HEK293T (cell line): ENCODE data around the gene GZMM.

Source experiments
- CTCF ChIA-PET: fragments of 350-600 bp; formaldehyde crosslinking; extraction: SDS; loops from one replicate; lab custom pipeline; 2021; ENCODE audit warnings: antibody characterized with exemption, inconsistent platforms; lab: Yijun Ruan, JAX
- POLR2A ChIA-PET: fragments of 350-600 bp; formaldehyde crosslinking; extraction: SDS; loops from one replicate; lab custom pipeline; 2020; ENCODE audit warnings: antibody characterized with exemption, inconsistent platforms; lab: Yijun Ruan, JAX
- DNase-seq: peaks from one replicate; pipeline ENCODE4 v3.0.0; 2012; ENCODE audit warnings: mixed read lengths; ENCODE audit errors: extremely low spot score
- ARNT ChIP-seq: fragments of 450-650 bp; IDR thresholded peaks from 2 replicates; pipeline ENCODE4 v1.6.1; 2017; ENCODE audit warnings: mild to moderate bottlenecking
- BHLHE40 ChIP-seq: fragments of 450-650 bp; IDR thresholded peaks from 2 replicates; pipeline ENCODE4 v1.6.1; 2016; ENCODE audit warnings: mild to moderate bottlenecking, moderate library complexity, borderline replicate concordance
- CTBP1 ChIP-seq: fragments of 450-650 bp; IDR thresholded peaks from 2 replicates; pipeline ENCODE4 v1.6.1; 2016; ENCODE audit warnings: borderline replicate concordance
- ELF4 ChIP-seq: fragments of 450-650 bp; IDR thresholded peaks from 2 replicates; pipeline ENCODE4 v1.6.1; 2017; ENCODE audit warnings: antibody characterized with exemption
- FOXA1 ChIP-seq: fragments of 450-650 bp; IDR thresholded peaks from 2 replicates; pipeline ENCODE4 v1.6.1; 2016; ENCODE audit warnings: mild to moderate bottlenecking
- FOXK2 ChIP-seq: fragments of 450-650 bp; IDR thresholded peaks from 2 replicates; pipeline ENCODE4 v1.6.1; 2016; ENCODE audit warnings: mild to moderate bottlenecking
- FOXM1 ChIP-seq: fragments of 450-650 bp; IDR thresholded peaks from 2 replicates; pipeline ENCODE4 v1.6.1; 2017; ENCODE audit warnings: mild to moderate bottlenecking, borderline replicate concordance
- HDGF ChIP-seq: fragments of 450-650 bp; IDR thresholded peaks from 2 replicates; pipeline ENCODE4 v1.6.1; 2017; ENCODE audit warnings: antibody characterized with exemption, borderline replicate concordance
- L3MBTL2 ChIP-seq: fragments of 450-650 bp; conservative IDR thresholded peaks from 2 replicates; pipeline ENCODE4 v1.6.1; 2016; ENCODE audit warnings: mild to moderate bottlenecking
- LEF1 ChIP-seq: fragments of 450-650 bp; IDR thresholded peaks from 2 replicates; pipeline ENCODE4 v1.6.1; 2017; ENCODE audit warnings: mild to moderate bottlenecking, borderline replicate concordance
- NFRKB ChIP-seq: fragments of 450-650 bp; IDR thresholded peaks from 2 replicates; pipeline ENCODE4 v1.6.1; 2016; ENCODE audit warnings: mild to moderate bottlenecking, moderate library complexity
- SP1 ChIP-seq: fragments of 450-650 bp; IDR thresholded peaks from 2 replicates; pipeline ENCODE4 v1.6.1; 2017
- SUZ12 ChIP-seq: fragments of 450-650 bp; IDR thresholded peaks from 2 replicates; pipeline ENCODE4 v1.6.1; 2016; ENCODE audit warnings: mild to moderate bottlenecking
- TARDBP ChIP-seq: fragments of 450-650 bp; IDR thresholded peaks from 2 replicates; pipeline ENCODE4 v1.6.1; 2016
- ZNF384 ChIP-seq: fragments of 450-650 bp; IDR thresholded peaks from 2 replicates; pipeline ENCODE4 v1.6.1; 2016
- TF ChIP-seq, protein P1 (sequence below): fragments of 450-650 bp; IDR thresholded peaks from 2 replicates; pipeline ENCODE4 v1.6.1; 2016

Gene GZMM

DNA sequence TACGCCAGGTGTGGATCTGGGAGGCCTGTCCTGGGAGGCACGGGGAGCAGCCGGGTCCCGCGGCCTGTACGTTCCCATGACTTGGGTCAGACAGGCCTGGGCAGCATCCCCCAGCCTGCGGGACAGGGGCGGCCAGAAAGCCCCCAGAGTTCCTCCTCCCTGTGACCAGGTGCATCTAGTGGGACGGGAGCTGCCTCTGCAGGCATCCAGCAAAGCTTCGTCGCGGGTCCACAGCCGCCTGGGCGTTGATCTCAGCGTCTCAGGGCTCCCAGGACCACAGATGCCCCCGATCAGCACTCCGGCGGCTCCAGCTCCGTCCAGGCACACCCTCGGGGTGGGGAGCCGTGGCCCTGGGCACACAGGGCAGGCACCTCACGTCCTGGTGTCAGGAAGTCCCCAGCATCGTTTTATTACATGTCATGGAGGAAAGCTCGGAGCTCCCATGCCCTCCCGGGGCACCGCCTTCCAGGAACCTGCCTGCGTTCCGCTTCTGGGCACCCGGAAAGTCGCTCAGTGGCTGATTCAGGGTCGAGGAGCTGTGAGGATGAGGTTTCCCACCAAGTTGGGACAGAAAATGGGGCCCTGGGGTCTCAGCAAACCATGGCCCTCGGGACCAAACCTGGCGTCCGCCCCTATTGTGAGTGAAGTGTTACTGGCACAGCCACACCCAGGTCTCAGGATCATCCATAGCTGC, 1.5 kb upstream of the GZMM start:
- ChIA-PET CTCF (interaction anchor here (1.3 kb wide), 1 partner anchor 10 kb away, joined by 5 read pairs; no protein-coding TSS in a partner anchor), POLR2A (interaction anchor here (1.3 kb wide), 1 partner anchor 10 kb away, joined by 5 read pairs; no protein-coding TSS in a partner anchor)
- no peak for TF ChIP-seq NFRKB
- TF ChIP-seq ZNF384, result no peak
- TF ChIP-seq ARNT, result no peak
- TF ChIP-seq ELF4, result no peak
- TF ChIP-seq L3MBTL2, result no peak
- TF ChIP-seq FOXA1, result no peak

DNA sequence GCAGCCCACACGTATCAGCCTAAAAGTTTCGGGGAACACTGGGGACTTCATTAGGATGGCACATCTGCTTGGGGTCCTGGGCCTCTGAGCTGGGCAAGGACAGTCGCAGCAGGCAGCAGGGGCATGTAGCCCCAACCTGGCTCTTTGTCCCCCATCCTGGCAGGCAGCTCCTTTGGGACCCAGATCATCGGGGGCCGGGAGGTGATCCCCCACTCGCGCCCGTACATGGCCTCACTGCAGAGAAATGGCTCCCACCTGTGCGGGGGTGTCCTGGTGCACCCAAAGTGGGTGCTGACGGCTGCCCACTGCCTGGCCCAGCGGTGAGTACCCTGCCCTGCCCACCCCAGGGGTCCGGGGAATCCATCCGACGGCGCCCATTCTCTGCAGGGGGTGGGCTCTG, 3.3 kb downstream of the GZMM start:
- no peak for TF ChIP-seq CTBP1
- TF ChIP-seq LEF1, result no peak
- TF ChIP-seq L3MBTL2, result no peak
- TF ChIP-seq, protein P1, sequence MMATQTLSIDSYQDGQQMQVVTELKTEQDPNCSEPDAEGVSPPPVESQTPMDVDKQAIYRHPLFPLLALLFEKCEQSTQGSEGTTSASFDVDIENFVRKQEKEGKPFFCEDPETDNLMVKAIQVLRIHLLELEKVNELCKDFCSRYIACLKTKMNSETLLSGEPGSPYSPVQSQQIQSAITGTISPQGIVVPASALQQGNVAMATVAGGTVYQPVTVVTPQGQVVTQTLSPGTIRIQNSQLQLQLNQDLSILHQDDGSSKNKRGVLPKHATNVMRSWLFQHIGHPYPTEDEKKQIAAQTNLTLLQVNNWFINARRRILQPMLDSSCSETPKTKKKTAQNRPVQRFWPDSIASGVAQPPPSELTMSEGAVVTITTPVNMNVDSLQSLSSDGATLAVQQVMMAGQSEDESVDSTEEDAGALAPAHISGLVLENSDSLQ, result no peak
- no peak for TF ChIP-seq HDGF
- TF ChIP-seq FOXM1, result no peak
- no peak for TF ChIP-seq BHLHE40
- no peak for TF ChIP-seq FOXA1
- TF ChIP-seq ELF4, result no peak
- no peak for TF ChIP-seq SP1
- no peak for TF ChIP-seq NFRKB
- ChIA-PET CTCF (no interaction called here), POLR2A (no interaction called here)
- DNase-seq, result no peak

More for the DNA sequence above, 1.5 kb upstream of the GZMM start:
- no peak for DNase-seq

DNA sequence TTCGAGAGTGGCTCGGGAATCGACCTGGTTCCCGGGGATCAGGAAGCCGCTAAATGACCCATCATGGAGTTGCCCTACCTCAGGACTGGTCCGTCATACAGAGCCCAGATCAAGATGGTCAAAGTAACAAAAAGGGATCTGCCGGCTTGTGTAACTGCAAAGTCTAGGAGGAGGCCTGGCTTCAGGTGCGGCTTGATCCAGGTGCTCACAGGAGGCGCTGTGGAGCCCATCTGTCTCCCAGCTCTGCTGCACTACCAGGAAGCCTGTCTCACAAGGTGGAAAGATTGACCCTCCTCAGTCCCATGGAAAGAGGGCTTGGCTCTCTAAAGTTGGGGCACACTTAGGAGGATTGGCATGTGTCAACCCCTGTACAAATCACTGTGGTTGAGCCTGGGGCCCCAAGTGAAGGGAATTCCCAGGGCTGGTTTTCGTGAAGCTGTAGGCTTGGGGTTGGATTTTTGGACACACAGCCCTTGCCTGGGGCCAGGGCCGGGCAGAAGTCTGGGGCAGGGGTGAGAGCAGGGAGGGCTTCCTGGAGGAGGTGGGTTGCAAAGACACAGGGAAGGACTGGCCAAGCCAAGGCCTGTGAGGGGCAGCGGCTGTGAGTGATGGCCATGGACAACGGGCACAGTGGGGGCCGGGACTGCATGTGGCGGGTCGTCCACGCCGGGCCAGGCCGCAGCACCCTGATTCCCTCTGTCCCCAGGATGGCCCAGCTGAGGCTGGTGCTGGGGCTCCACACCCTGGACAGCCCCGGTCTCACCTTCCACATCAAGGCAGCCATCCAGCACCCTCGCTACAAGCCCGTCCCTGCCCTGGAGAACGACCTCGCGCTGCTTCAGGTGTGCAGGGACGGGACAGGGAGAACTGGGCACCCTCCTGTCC, 4.2 kb downstream of the GZMM start:
- ChIA-PET CTCF (no interaction called here), POLR2A (no interaction called here)
- TF ChIP-seq ELF4, result no peak
- no peak for TF ChIP-seq FOXA1
- TF ChIP-seq TARDBP, result no peak
- TF ChIP-seq NFRKB, result no peak
- no peak for TF ChIP-seq ZNF384
- DNase-seq, result no peak

DNA sequence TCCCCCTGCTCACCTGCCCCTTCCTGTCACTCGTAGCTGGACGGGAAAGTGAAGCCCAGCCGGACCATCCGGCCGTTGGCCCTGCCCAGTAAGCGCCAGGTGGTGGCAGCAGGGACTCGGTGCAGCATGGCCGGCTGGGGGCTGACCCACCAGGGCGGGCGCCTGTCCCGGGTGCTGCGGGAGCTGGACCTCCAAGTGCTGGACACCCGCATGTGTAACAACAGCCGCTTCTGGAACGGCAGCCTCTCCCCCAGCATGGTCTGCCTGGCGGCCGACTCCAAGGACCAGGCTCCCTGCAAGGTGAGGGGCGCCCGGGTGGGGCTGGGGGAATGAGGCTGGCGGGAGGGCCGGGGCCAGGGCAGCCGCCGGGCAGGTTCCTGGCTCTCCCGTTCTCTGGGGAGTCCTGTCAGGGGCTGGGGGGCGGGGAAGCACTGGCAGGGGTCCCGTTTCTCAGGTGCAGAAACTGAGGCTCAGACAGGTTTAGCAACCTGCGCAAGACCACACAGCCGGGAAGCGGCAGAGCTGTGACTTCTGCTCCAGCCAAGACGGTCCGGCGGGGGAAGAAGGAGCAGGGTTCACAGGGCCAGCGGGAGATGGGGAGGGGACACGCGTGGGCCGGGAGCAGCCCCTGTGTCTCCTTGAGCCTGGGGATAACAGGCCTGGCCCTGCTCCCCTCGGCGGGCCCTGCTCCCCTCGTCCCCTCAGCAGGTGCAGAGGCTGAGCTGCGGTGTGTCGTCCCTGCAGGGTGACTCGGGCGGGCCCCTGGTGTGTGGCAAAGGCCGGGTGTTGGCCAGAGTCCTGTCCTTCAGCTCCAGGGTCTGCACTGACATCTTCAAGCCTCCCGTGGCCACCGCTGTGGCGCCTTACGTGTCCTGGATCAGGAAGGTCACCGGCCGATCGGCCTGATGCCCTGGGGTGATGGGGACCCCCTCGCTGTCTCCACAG, 5.3 kb downstream of the GZMM start:
- TF ChIP-seq L3MBTL2 (no peak), ZNF384 (no peak), FOXA1 (no peak), ARNT (no peak), TARDBP (no peak), SUZ12 (no peak), SP1 (no peak), LEF1 (no peak), FOXM1 (no peak), HDGF (no peak), NFRKB (no peak), ELF4 (no peak), CTBP1 (no peak), FOXK2 (no peak), BHLHE40 (no peak)
- TF ChIP-seq, protein P1, result no peak
- ChIA-PET POLR2A (interaction anchor here (1.5 kb wide), 1 partner anchor 17 kb away, joined by 3 read pairs; the partner anchor contains the start of gene CDC34), CTCF (no interaction called here)
- DNase-seq, result no peak

DNA sequence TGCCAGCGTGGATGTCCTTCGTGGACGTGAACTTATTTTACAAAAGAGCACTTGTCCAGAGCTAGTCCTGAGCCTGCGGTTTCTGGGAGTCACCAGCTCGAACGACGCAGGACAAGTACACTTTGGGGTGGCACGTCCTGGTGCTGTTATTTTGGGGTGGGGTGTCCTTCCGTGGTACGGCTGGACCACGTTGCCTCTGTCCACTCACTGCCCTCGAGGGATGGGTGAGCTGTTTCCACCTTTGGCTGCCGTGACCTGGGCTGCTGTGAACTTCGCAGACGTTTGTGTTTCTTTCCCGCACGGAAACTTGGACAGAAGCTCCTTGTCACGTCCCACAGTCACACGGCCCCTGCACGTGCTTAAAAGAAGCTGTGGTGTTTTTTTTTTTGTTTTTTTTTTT, 11.0 kb downstream of the GZMM start:
- POLR2A ChIA-PET, result no interaction called here
- CTCF ChIA-PET, result no interaction called here
- TF ChIP-seq HDGF (no peak), CTBP1 (no peak), NFRKB (no peak), BHLHE40 (no peak), FOXA1 (no peak), L3MBTL2 (no peak), SP1 (no peak)
- TF ChIP-seq, protein P1, result no peak
- no peak for DNase-seq

DNA sequence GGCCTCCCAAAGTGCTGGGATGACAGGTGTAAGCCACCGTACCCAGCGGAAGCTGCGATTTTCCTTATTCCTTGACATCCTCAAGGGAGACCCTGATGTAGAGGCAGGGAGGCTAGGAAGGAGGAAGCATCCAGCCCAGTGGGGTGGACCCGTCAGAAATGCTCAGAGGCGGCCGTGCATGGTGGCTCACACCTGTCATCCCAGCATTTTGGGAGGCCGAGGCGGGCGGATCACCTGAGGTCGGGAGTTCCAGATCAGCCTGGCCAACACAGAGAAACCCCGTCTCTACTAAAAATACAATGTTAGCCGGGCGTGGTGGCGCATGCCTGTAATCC, 11.6 kb downstream of the GZMM start:
- POLR2A ChIA-PET, result interaction anchor here (0.8 to 1.8 kb wide), 2 partner anchors 17 to 24 kb away, joined by 3 to 9 read pairs; partner anchors contain the start of genes BSG and CDC34
- CTCF ChIA-PET, result no interaction called here
- no peak for DNase-seq

More for the DNA sequence above, 11.6 kb downstream of the GZMM start:
- no peak for TF ChIP-seq SUZ12
